ENCODE results near the gene ARHGEF40. TPM values are rescaled to one million over a fixed set of nuclear protein-coding genes. Genes with fewer than 3 reads are reported as not detected.

The ARHGEF40 gene
- total and polyA plus RNA-seq, 7 donors, result 6.8 to 18.7 (median 10.1) TPM

DNA sequence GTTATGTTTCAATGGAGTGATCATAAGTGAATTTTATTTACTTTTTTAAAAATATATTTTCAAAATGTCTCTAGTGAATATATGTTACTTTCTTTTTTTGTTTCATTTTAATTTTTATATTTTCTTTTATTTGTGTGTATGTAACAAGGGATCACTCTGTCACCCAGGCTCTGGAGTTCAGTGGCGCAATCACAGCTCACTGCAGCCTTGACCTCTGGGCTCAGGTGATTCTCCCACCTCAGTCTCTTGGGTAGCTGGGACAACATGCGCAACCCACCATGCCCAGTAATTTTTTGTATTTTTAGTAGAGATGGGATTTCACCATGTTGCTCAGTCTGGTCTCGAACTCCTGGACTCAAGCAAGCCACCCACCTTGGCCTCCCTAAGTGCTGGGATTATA is 48.8 kb downstream of the ARHGEF40 start:
- Histone ChIP-seq H3K27me3 (ENCODE audit: insufficient read depth in 3 of 3, low read length in 2 of 3) (no peaks in the 10 kb centered on the region), H3K4me3 (no peak overlapping the region), H3K36me3 (ENCODE audit: insufficient read depth in 1 of 2, low read depth in 1 of 2) (no peaks in the 10 kb centered on the region), H3K27ac (no peak overlapping the region), H3K4me1 (no peaks in the 10 kb centered on the region), H3K9me3 (no peaks in the 10 kb centered on the region)
- TF ChIP-seq, protein P1, sequence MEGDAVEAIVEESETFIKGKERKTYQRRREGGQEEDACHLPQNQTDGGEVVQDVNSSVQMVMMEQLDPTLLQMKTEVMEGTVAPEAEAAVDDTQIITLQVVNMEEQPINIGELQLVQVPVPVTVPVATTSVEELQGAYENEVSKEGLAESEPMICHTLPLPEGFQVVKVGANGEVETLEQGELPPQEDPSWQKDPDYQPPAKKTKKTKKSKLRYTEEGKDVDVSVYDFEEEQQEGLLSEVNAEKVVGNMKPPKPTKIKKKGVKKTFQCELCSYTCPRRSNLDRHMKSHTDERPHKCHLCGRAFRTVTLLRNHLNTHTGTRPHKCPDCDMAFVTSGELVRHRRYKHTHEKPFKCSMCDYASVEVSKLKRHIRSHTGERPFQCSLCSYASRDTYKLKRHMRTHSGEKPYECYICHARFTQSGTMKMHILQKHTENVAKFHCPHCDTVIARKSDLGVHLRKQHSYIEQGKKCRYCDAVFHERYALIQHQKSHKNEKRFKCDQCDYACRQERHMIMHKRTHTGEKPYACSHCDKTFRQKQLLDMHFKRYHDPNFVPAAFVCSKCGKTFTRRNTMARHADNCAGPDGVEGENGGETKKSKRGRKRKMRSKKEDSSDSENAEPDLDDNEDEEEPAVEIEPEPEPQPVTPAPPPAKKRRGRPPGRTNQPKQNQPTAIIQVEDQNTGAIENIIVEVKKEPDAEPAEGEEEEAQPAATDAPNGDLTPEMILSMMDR (IDR thresholded peaks at IDR 0.05), result no peak
- ATAC-seq, result no peak
- no peak for DNase-seq
- intact Hi-C loops (cut with DNase I), result no loop called here
- 96 to 99% (median 97%) methylated on average over 3 of the region's 3 CpGs for WGBS, 3 donors

GRCh38 chr14:21120686-21121085 is 50.6 kb downstream of the ARHGEF40 start:
- intact Hi-C loops (cut with DNase I), result no loop called here
- Histone ChIP-seq H3K4me1 (no peaks in the 10 kb centered on the region), H3K27me3 (ENCODE audit: insufficient read depth in 3 of 3, low read length in 2 of 3) (no peaks in the 10 kb centered on the region), H3K36me3 (ENCODE audit: insufficient read depth in 1 of 2, low read depth in 1 of 2) (no peaks in the 10 kb centered on the region), H3K9me3 (no peaks in the 10 kb centered on the region), H3K4me3 (no peak overlapping the region), H3K27ac (no peak overlapping the region)
- TF ChIP-seq, protein P1 (IDR thresholded peaks at IDR 0.05), result no peak
- 69 to 82% (median 76%) methylated on average over 6 of the region's 6 CpGs for whole genome bisulfite sequencing, 3 donors
- no peak for DNase-seq
- ATAC-seq, result no peak

DNA sequence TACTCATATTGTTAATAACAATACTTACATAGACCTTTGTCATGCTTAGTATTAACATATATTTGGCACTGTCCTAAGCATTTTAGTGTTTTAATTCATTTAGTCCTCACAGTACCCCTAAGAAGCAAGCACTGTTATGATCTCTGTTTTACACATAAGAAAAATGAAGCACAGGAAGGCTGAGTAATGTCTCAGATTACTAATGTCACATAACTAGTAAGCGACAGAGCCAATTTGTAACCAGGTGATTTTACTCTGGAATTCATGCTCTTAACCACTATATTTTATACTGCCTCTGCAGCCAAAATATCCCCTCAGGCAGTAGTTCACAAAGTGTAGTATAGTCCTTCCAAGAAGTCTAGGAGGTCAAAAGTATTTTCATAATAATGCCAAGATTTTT is 51.0 kb downstream of the ARHGEF40 start:
- H3K4me1 ChIP-seq, result no peaks in the 10 kb centered on the region
- no peak for ATAC-seq
- H3K36me3 ChIP-seq (ENCODE audit: insufficient read depth in 1 of 2, low read depth in 1 of 2), result no peaks in the 10 kb centered on the region
- no peak for DNase-seq
- WGBS, 3 donors, result 35 to 49% (median 37%) methylated on average over 1 of the region's 1 CpG
- H3K27ac ChIP-seq, result no peak overlapping the region
- H3K9me3 ChIP-seq, result no peaks in the 10 kb centered on the region
- no peaks in the 10 kb centered on the region for H3K27me3 ChIP-seq (ENCODE audit: insufficient read depth in 3 of 3, low read length in 2 of 3)
- intact Hi-C loops (cut with DNase I), result no loop called here
- H3K4me3 ChIP-seq, result no peak overlapping the region
- TF ChIP-seq, protein P1 (IDR thresholded peaks at IDR 0.05), result no peak

GRCh38 chr14:21123429-21123828 is 53.3 kb downstream of the ARHGEF40 start:
- intact Hi-C loops (cut with DNase I), result no loop called here
- Histone ChIP-seq H3K4me1 (no peaks in the 10 kb centered on the region), H3K27me3 (ENCODE audit: insufficient read depth in 3 of 3, low read length in 2 of 3) (no peaks in the 10 kb centered on the region), H3K4me3 (no peak overlapping the region), H3K27ac (no peak overlapping the region), H3K9me3 (no peaks in the 10 kb centered on the region), H3K36me3 (ENCODE audit: insufficient read depth in 1 of 2, low read depth in 1 of 2) (no peaks in the 10 kb centered on the region)
- ATAC-seq, result no peak
- WGBS, 3 donors, result 83 to 87% (median 86%) methylated on average over 1 of the region's 1 CpG
- TF ChIP-seq, protein P1 (IDR thresholded peaks at IDR 0.05), result no peak
- DNase-seq, result no peak

DNA sequence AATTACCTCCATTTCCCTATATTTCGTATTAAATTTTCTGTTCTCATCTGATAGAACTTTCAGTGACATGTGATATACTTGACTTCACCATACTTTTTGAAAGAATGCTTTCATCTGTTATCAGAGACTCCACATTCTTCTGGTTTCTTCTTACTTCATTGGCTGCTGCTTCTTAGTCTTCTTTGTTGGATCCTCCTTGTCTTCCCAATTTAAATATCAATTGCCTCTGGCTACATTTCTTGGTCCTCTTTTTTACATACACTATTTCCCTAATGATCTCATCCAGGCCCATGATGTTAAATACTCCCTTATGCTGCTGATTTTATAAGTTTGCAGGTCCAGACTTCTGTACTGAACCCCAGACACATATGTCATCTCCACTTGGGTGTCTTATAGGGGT is 63.8 kb downstream of the ARHGEF40 start:
- Histone ChIP-seq H3K9me3 (no peaks in the 10 kb centered on the region), H3K27ac (no peak overlapping the region), H3K36me3 (ENCODE audit: insufficient read depth in 1 of 2, low read depth in 1 of 2) (no peaks in the 10 kb centered on the region), H3K4me3 (no peak overlapping the region), H3K27me3 (ENCODE audit: insufficient read depth in 3 of 3, low read length in 2 of 3) (no peaks in the 10 kb centered on the region), H3K4me1 (no peaks in the 10 kb centered on the region)
- intact Hi-C loops (cut with DNase I), result no loop called here
- ATAC-seq (no peak), DNase-seq (no peak)
- 48 to 50% (median 50%) methylated on average over 1 of the region's 1 CpG for WGBS, 3 donors
- TF ChIP-seq, protein P1 (IDR thresholded peaks at IDR 0.05), result no peak
